K562 (cell line): Measurements from ENCODE around the gene HECA. TPM values are rescaled to one million over a fixed set of nuclear protein-coding genes. Genes with fewer than 3 reads are reported as not detected.

Source experiments
- ATAC-seq: fragments of 200-7000 bp; cut with Tn5 transposase; 3 replicates; pipeline ENCODE4 v1.9.1; 2020; ENCODE audit warnings: moderate library complexity
- BruUV-seq: library from RNA; stranded (reverse); fragments of 400-500 nt; replicated peaks from 2 replicates; lab custom pipeline; 2021; lab: Mats Ljungman, UMichigan
- CTCF ChIA-PET: fragments of 300-600 bp; formaldehyde crosslinking; extraction: SDS; loops from one replicate; lab custom pipeline; 2021; ENCODE audit warnings: low intra/inter-chr PET ratio; lab: Yijun Ruan, JAX
- POLR2A ChIA-PET: fragments of 300-600, 350-650 bp; sonication (Branson Sonifier 250); formaldehyde crosslinking; extraction: SDS; loops from one replicate; lab custom pipeline; 2021; ENCODE audit warnings: antibody characterized with exemption, inconsistent platforms; lab: Yijun Ruan, JAX
- DNase-seq, 4 experiments: peaks; one replicate each; pipeline versions ENCODE4 v3.0.0 to v3.0.0-alpha.2; 2011 to 2018; ENCODE audit warnings: low spot score in 3 of 4, mixed read lengths in 3 of 4; ENCODE audit errors: extremely low read depth in 1 of 4
- FAIRE-seq: peaks from 2 replicates; lab custom pipeline; 2011; peaks lifted over from hg19 to GRCh38; lab: Jason Lieb, UNC
- H2AFZ ChIP-seq: 2 replicates; pipeline ENCODE4 v1.6.0; 2011; ENCODE audit warnings: low read depth, low read length, control low read depth, inconsistent platforms
- H3K27ac ChIP-seq: fragments of 200-600 bp; 3 replicates; pipeline ENCODE4 v1.8.0; 2011; ENCODE audit warnings: low read depth, mild to moderate bottlenecking, control low read depth, inconsistent platforms, low read length, moderate library complexity, mixed read lengths; ENCODE audit errors: extremely low read depth
- H3K27me3 ChIP-seq, 2 experiments: fragments of 300-600 bp in 1 of 2; 2 replicates in 1 of 2; 3 replicates in 1 of 2; pipeline versions ENCODE4 v1.6.0 to v1.8.0; 2011; ENCODE audit warnings: inconsistent platforms in 2 of 2, low read length in 2 of 2, mild to moderate bottlenecking in 1 of 2, mixed read lengths in 1 of 2, moderate library complexity in 1 of 2; ENCODE audit not compliant: control insufficient read depth in 2 of 2, insufficient read depth in 2 of 2
- H3K36me3 ChIP-seq: fragments of 300-600 bp; 3 replicates; pipeline ENCODE4 v1.8.0; 2011; ENCODE audit warnings: mild to moderate bottlenecking, low read length, inconsistent platforms; ENCODE audit not compliant: control insufficient read depth, insufficient read depth
- H3K4me1 ChIP-seq, 2 experiments: fragments of 200-600 bp in 1 of 2; replicated peaks in 1 of 2; 2 replicates in 1 of 2; 3 replicates in 1 of 2; pipeline versions ENCODE4 v1.5.1 to v1.8.0; 2011; ENCODE audit warnings: inconsistent platforms in 2 of 2, low read length in 2 of 2, mild to moderate bottlenecking in 1 of 2, mixed read lengths in 1 of 2, moderate library complexity in 1 of 2; ENCODE audit not compliant: control insufficient read depth in 2 of 2, insufficient read depth in 2 of 2
- H3K4me2 ChIP-seq: 2 replicates; pipeline ENCODE4 v1.6.1; 2011; ENCODE audit warnings: low read length, control low read depth, inconsistent platforms, mixed read lengths; ENCODE audit not compliant: insufficient read depth
- H3K4me3 ChIP-seq: fragments of 200-600 bp; sonication (generic), shearing (Covaris generic); 2 replicates; pipeline ENCODE4 v1.5.1; 2016; ENCODE audit warnings: control low read depth, inconsistent platforms
- H3K79me2 ChIP-seq: fragments of 200-600 bp; 3 replicates; pipeline ENCODE4 v1.8.0; 2011; ENCODE audit warnings: low read length, inconsistent platforms; ENCODE audit not compliant: control insufficient read depth, insufficient read depth
- H3K9ac ChIP-seq, 2 experiments: 2 replicates each; pipeline versions ENCODE4 v1.6.0 to v1.6.1; 2011; ENCODE audit warnings: low read depth in 2 of 2, low read length in 2 of 2, control low read depth in 1 of 2, inconsistent platforms in 1 of 2, mild to moderate bottlenecking in 1 of 2, mixed read lengths in 1 of 2; ENCODE audit not compliant: insufficient read depth in 1 of 2
- H3K9me1 ChIP-seq: one replicate; pipeline ENCODE4 v1.6.0; 2011; ENCODE audit warnings: inconsistent platforms, mild to moderate bottlenecking, low read length, moderate library complexity; ENCODE audit not compliant: control insufficient read depth, insufficient read depth
- H3K9me3 ChIP-seq: replicated peaks from 2 replicates; pipeline ENCODE4 v1.5.1; 2011; ENCODE audit warnings: low read depth, low read length, inconsistent platforms; ENCODE audit not compliant: control insufficient read depth, insufficient read depth
- H4K20me1 ChIP-seq: replicated peaks from 2 replicates; pipeline ENCODE4 v1.6.1; 2011; ENCODE audit warnings: low read length, inconsistent platforms, mixed read lengths; ENCODE audit not compliant: control insufficient read depth, insufficient read depth
- BRD9 ChIP-seq: fragments of 450-650 bp; IDR thresholded peaks from 2 replicates; pipeline ENCODE4 v1.6.1; 2018; ENCODE audit warnings: low read depth; ENCODE audit not compliant: partially characterized antibody
- CTCF ChIP-seq, 3 experiments: IDR thresholded peaks in 2 of 3; conservative IDR thresholded peaks in 1 of 3; 2 replicates each; pipeline ENCODE4 v1.5.1; 2011 to 2012; ENCODE audit warnings: low read length in 3 of 3, mild to moderate bottlenecking in 3 of 3, control low read depth in 2 of 3, improper control_type of control experiment in 1 of 3, inconsistent platforms in 1 of 3, low read depth in 1 of 3, mixed read lengths in 1 of 3, moderate library complexity in 1 of 3; ENCODE audit not compliant: insufficient read depth in 2 of 3
- EHMT2 ChIP-seq: fragments of 450-650 bp; IDR thresholded peaks from 2 replicates; pipeline ENCODE4 v1.6.1; 2018; ENCODE audit warnings: antibody characterized with exemption
- FOXA1 ChIP-seq: fragments of 450-650 bp; IDR thresholded peaks from 2 replicates; pipeline ENCODE4 v1.6.1; 2016; ENCODE audit warnings: mild to moderate bottlenecking, borderline replicate concordance
- FOXA3 ChIP-seq, 2 experiments: fragments of 450-650 bp in 1 of 2; sonication (generic) in 1 of 2; formaldehyde crosslinking; IDR thresholded peaks in 1 of 2; conservative IDR thresholded peaks in 1 of 2; 2 replicates each; pipeline versions ENCODE4 v1.4.0 to v1.8.0; 2020 to 2022; ENCODE audit warnings: mild to moderate bottlenecking in 2 of 2, missing genetic modification reagents in 1 of 2
- RAD21 ChIP-seq, 2 experiments: fragments of 250-450 bp in 1 of 2; fragments of 450-650 bp in 1 of 2; sonication (Bioruptor Pico) in 1 of 2; formaldehyde crosslinking in 1 of 2; IDR thresholded peaks in 1 of 2; conservative IDR thresholded peaks in 1 of 2; 2 replicates each; pipeline versions ENCODE4 v1.4.0 to v1.8.0; 2020 to 2022; ENCODE audit warnings: mild to moderate bottlenecking in 2 of 2, moderate library complexity in 1 of 2
- SOX6 ChIP-seq: fragments of 450-650 bp; IDR thresholded peaks from 2 replicates; pipeline ENCODE4 v1.6.1; 2014; ENCODE audit warnings: mild to moderate bottlenecking
- TAF15 ChIP-seq: fragments of 200-400 bp; formaldehyde crosslinking; IDR thresholded peaks from 2 replicates; pipeline ENCODE4 v1.6.1; 2017; ENCODE audit warnings: mild to moderate bottlenecking, low read depth, low read length, moderate library complexity
- THAP7 ChIP-seq: fragments of 250-450 bp; sonication (Bioruptor Pico); IDR thresholded peaks from 2 replicates; pipeline ENCODE4 v1.5.0; 2021
- TOE1 ChIP-seq, 2 experiments: fragments of 450-650 bp in 1 of 2; sonication (generic) in 1 of 2; formaldehyde crosslinking in 1 of 2; IDR thresholded peaks; 2 replicates each; pipeline versions ENCODE4 v1.7.1 to v1.8.0; 2016 to 2022; ENCODE audit warnings: borderline replicate concordance in 2 of 2, mild to moderate bottlenecking in 2 of 2, antibody characterized with exemption in 1 of 2, inconsistent platforms in 1 of 2, low read depth in 1 of 2, missing genetic modification reagents in 1 of 2, moderate library complexity in 1 of 2
- YY1 ChIP-seq, 3 experiments: IDR thresholded peaks; 2 replicates each; pipeline ENCODE4 v1.6.1; 2011; ENCODE audit warnings: low read length in 2 of 3, mild to moderate bottlenecking in 2 of 3, moderate library complexity in 2 of 3, borderline replicate concordance in 1 of 3, control low read depth in 1 of 3, low read depth in 1 of 3; ENCODE audit not compliant: insufficient read depth in 3 of 3, insufficient replicate concordance in 2 of 3, control insufficient read depth in 1 of 3, insufficient read length in 1 of 3; ENCODE audit errors: extremely low read depth in 1 of 3
- ZNF512 ChIP-seq: IDR thresholded peaks from 2 replicates; pipeline ENCODE4 v1.6.1; 2016; ENCODE audit warnings: missing genetic modification characterization, missing compliant biosample characterization
- WGBS: fragments of 100-300 bp; shearing (Covaris generic); methylation state at CpG from one replicate; pipeline ENCODE4 v1.1.6; 2016; ENCODE audit warnings: low coverage, mixed read lengths; ENCODE audit not compliant: insufficient coverage; ENCODE audit errors: missing lambda C conversion rate; 5-methylcytosine and 5-hydroxymethylcytosine counted together
- in situ Hi-C: fragments of 300-500 bp; cut with MboI; formaldehyde crosslinking; loops from 4 replicates; pipeline ENCODE4 v1.15.0; 2018; ENCODE audit warnings: inconsistent platforms, mixed read lengths
- intact Hi-C: fragments of 100-400 bp; cut with micrococcal nuclease; formaldehyde crosslinking; loops from 2 replicates; pipeline ENCODE4 v1.14.2; 2022
- polyA plus RNA-seq, 8 experiments: library from polyadenylated mRNA; depleted of rRNA in 4 of 8; stranded (reverse) in 5 of 8; unstranded in 3 of 8; fragments of >200 nt; fragmentation: Nextera tagmentation in 2 of 8; fragmentation: Illumina TruSeq in 1 of 8; extraction: Ambion mirVana in 2 of 8; extraction: Trizol in 1 of 8; gene quantifications; 2 replicates each; pipeline versions ENCODE4 v1.2.1 to v1.2.3, GENCODE V29; 2011 to 2014; ENCODE audit warnings: inconsistent platforms in 1 of 8, missing spikeins in 1 of 8
- total RNA-seq, 7 experiments: library from RNA; depleted of rRNA in 6 of 7; stranded (reverse); fragments of >200 nt in 6 of 7; fragmentation: Illumina TruSeq in 2 of 7; extraction: Trizol in 2 of 7; gene quantifications; 2 replicates each; pipeline versions ENCODE4 v1.2.1 to v1.2.3, GENCODE V29; 2011 to 2021; ENCODE audit warnings: low replicate concordance in 1 of 7

The HECA gene
- total and polyA plus RNA-seq, 9 of the 15 experiments (the other 6 are each of a cell fraction or from before 2014, with no cell fraction given): 0.31 to 2.3 (median 1.1) TPM

GRCh38 chr6:139173172-139173571 lies 38.3 kb downstream of the HECA start:
- CTCF ChIA-PET: no interaction called here
- peak; percentile 72; the same call in 2 of the 3 replicates for ATAC-seq
- no peak overlapping the region for H3K9ac ChIP-seq
- H4K20me1 ChIP-seq: no peaks in the 10 kb centered on the region
- H3K4me3 ChIP-seq: no peak overlapping the region
- no peak overlapping the region for H3K4me2 ChIP-seq
- in situ Hi-C loops: no loop called here
- H3K27me3 ChIP-seq: peaks cover 12 to 24% of the 10 kb centered on the region in 2 experiments; a peak in 4 of 5 replicates
- no peaks in the 10 kb centered on the region for H3K79me2 ChIP-seq
- intact Hi-C loops: no loop called here
- DNase-seq: peak in 1 of 4 experiments; percentile 9
- WGBS: 0% methylated on average over 2 of the region's 2 CpGs
- no TSS peak for BruUV-seq
- POLR2A ChIA-PET: no interaction called here
- no peaks in the 10 kb centered on the region for H3K4me1 ChIP-seq
- no peaks in the 10 kb centered on the region for H3K9me3 ChIP-seq
- FAIRE-seq: no peak
- no peak for TF ChIP-seq SOX6
- peak in 1 of 3 experiments; percentile 25; a peak in 1 of 6 replicates for TF ChIP-seq CTCF (IDR thresholded peaks at IDR 0.05 in 2 of 3, conservative IDR thresholded peaks at IDR 0.05 in 1 of 3; ENCODE audit: insufficient read depth in 2 of 3, low read depth in 1 of 3, low read length in 3 of 3)
- no peak for TF ChIP-seq FOXA1
- TF ChIP-seq TOE1 (IDR thresholded peaks at IDR 0.05; ENCODE audit: borderline replicate concordance): no peak
- TF ChIP-seq TOE1 (CRISPR knock-in tag; IDR thresholded peaks at IDR 0.05; ENCODE audit: borderline replicate concordance, low read depth): no peak
- TF ChIP-seq RAD21 (CRISPR knock-in tag; conservative IDR thresholded peaks at IDR 0.05 in 1 of 2, IDR thresholded peaks at IDR 0.05 in 1 of 2): peak in 1 of 2 experiments; percentile 57; a peak in 2 of 4 replicates
- no peak for TF ChIP-seq THAP7 (CRISPR knock-in tag)
- TF ChIP-seq EHMT2: 0 out of 2 replicates have a peak, but pooled peaks have one; percentile 51
- TF ChIP-seq FOXA3 (CRISPR knock-in tag; conservative IDR thresholded peaks at IDR 0.05 in 1 of 2, IDR thresholded peaks at IDR 0.05 in 1 of 2): peak in 1 of 2 experiments; percentile 65; a peak in 2 of 4 replicates
- no peak for TF ChIP-seq YY1 (IDR thresholded peaks at IDR 0.05; ENCODE audit: borderline replicate concordance in 1 of 3, control insufficient read depth in 1 of 3, extremely low read depth in 1 of 3, insufficient read depth in 3 of 3, insufficient read length in 1 of 3, insufficient replicate concordance in 2 of 3, low read depth in 1 of 3, low read length in 2 of 3)
- TF ChIP-seq ZNF512 (tag): no peak
- no peak for TF ChIP-seq TAF15
- no peak for TF ChIP-seq BRD9
- no peak overlapping the region for H3K27ac ChIP-seq
- no peaks in the 10 kb centered on the region for H3K9me1 ChIP-seq
- H3K36me3 ChIP-seq: no peaks in the 10 kb centered on the region
- H2AFZ ChIP-seq: no peak overlapping the region
